PC-3 (cell line): ENCODE measurements around the gene GFER.

Source experiments
- EZH2phosphoT487 ChIP-seq: fragments of 300-600 bp; sonication (generic); IDR thresholded peaks from 2 replicates; pipeline ENCODE4 v1.6.1; 2018; ENCODE audit warnings: mild to moderate bottlenecking, antibody characterized with exemption, low read length, borderline replicate concordance
- TF ChIP-seq, protein P1 (sequence below): fragments of 300-600 bp; sonication (generic); conservative IDR thresholded peaks from 2 replicates; pipeline ENCODE4 v1.5.1; 2017; ENCODE audit warnings: antibody characterized with exemption, low read depth, mild to moderate bottlenecking, low read length

GRCh38 chr16:2027024-2028010 is 43.3 kb downstream of the GFER start:
- TF ChIP-seq, protein P1, sequence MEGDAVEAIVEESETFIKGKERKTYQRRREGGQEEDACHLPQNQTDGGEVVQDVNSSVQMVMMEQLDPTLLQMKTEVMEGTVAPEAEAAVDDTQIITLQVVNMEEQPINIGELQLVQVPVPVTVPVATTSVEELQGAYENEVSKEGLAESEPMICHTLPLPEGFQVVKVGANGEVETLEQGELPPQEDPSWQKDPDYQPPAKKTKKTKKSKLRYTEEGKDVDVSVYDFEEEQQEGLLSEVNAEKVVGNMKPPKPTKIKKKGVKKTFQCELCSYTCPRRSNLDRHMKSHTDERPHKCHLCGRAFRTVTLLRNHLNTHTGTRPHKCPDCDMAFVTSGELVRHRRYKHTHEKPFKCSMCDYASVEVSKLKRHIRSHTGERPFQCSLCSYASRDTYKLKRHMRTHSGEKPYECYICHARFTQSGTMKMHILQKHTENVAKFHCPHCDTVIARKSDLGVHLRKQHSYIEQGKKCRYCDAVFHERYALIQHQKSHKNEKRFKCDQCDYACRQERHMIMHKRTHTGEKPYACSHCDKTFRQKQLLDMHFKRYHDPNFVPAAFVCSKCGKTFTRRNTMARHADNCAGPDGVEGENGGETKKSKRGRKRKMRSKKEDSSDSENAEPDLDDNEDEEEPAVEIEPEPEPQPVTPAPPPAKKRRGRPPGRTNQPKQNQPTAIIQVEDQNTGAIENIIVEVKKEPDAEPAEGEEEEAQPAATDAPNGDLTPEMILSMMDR = 0 out of 2 replicates have a peak, but pooled peaks have one; percentile 17
- TF ChIP-seq EZH2phosphoT487 = no peak
